Osteocyte (in vitro differentiated cells): Measurements from ENCODE around the gene RAB3C. TPM values are rescaled to one million over a fixed set of nuclear protein-coding genes. Genes with fewer than 3 reads are reported as not detected.

Experiments used
- DNase-seq: peaks from one replicate; pipeline ENCODE4 v3.0.0; 2021; ENCODE audit warnings: mixed read lengths; ENCODE audit not compliant: unreplicated experiment; ENCODE audit errors: extremely low spot score
- H3K27ac Mint-ChIP-seq: one replicate; pipeline ENCODE4 v1.8.0; 2021; ENCODE audit warnings: mild to moderate bottlenecking, mixed read lengths; ENCODE audit not compliant: unreplicated experiment
- H3K27me3 Mint-ChIP-seq: one replicate; pipeline ENCODE4 v1.8.0; 2021; ENCODE audit warnings: mixed read lengths; ENCODE audit not compliant: unreplicated experiment
- H3K36me3 Mint-ChIP-seq: one replicate; pipeline ENCODE4 v1.8.0; 2021; ENCODE audit warnings: mixed read lengths; ENCODE audit not compliant: unreplicated experiment
- H3K4me1 Mint-ChIP-seq: one replicate; pipeline ENCODE4 v1.8.0; 2021; ENCODE audit warnings: mixed read lengths; ENCODE audit not compliant: unreplicated experiment
- H3K4me3 Mint-ChIP-seq: one replicate; pipeline ENCODE4 v1.8.0; 2021; ENCODE audit warnings: mild to moderate bottlenecking, moderate library complexity, mixed read lengths; ENCODE audit not compliant: unreplicated experiment
- H3K9me3 Mint-ChIP-seq: one replicate; pipeline ENCODE4 v1.8.0; 2021; ENCODE audit warnings: mixed read lengths; ENCODE audit not compliant: unreplicated experiment
- total RNA-seq: library from RNA; stranded (reverse); gene quantifications from 2 replicates; pipeline ENCODE4 v1.2.1, GENCODE V29; 2021
- TF ChIP-seq, protein P1 (sequence below): fragments of 200-600 bp; sonication (generic); IDR thresholded peaks from 2 replicates; pipeline ENCODE4 v1.5.0; 2021; ENCODE audit warnings: antibody characterized with exemption, mild to moderate bottlenecking, moderate library complexity

Gene RAB3C
- total RNA-seq, 1 donor from 2014 or later = not detected

DNA sequence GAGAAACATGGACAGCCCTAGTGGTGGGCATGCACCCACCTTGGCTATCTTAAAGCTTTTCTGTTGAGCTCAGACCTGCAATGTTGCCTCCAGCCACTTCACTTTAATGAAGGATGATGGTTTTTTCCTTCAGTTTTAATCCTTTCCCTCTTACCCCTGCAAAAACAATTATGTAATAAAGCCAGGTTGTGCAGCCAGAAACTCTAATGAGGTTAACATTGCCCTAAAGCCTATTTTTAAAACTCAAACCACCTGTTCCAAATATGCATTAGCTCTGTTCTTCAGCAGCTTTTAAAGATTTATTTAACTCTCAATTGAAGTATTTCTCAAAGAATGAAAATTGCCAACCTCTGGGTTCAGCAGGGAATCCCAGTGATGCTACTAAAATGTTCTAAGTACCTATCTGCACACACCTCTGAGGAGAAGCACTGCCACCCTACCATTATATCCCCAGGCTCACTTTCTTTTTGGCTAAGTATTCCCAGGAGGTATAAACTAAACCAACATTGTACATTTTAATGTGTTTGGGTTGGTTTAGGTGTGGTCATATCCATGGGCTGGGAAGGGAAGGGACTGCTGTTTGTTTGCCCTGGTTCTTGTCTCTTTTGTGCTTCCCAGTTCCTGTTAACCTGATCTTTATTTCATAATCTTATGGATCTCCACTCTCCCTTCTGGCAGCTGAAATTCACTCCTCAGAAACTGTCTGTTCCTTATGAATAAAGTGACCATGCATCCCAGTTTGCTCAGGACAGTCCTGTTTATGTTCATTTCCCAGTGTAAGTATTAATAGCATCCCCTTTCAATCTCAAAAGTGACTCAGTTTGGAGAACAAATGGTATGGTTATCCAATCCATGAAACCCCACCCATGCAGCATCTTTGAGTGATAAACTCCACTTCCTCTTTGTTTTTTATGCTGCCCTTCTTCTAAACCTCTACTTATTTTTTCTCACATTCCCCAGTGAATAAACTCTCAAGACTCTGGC, 251.7 kb downstream of the RAB3C start:
- H3K36me3 Mint-ChIP-seq = no peaks in the 10 kb centered on the region
- no peak overlapping the region for H3K27ac Mint-ChIP-seq
- H3K4me3 Mint-ChIP-seq = no peak overlapping the region
- no peaks in the 10 kb centered on the region for H3K9me3 Mint-ChIP-seq
- DNase-seq = no peak
- no peaks in the 10 kb centered on the region for H3K4me1 Mint-ChIP-seq
- TF ChIP-seq, protein P1, sequence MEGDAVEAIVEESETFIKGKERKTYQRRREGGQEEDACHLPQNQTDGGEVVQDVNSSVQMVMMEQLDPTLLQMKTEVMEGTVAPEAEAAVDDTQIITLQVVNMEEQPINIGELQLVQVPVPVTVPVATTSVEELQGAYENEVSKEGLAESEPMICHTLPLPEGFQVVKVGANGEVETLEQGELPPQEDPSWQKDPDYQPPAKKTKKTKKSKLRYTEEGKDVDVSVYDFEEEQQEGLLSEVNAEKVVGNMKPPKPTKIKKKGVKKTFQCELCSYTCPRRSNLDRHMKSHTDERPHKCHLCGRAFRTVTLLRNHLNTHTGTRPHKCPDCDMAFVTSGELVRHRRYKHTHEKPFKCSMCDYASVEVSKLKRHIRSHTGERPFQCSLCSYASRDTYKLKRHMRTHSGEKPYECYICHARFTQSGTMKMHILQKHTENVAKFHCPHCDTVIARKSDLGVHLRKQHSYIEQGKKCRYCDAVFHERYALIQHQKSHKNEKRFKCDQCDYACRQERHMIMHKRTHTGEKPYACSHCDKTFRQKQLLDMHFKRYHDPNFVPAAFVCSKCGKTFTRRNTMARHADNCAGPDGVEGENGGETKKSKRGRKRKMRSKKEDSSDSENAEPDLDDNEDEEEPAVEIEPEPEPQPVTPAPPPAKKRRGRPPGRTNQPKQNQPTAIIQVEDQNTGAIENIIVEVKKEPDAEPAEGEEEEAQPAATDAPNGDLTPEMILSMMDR = no peak
- peaks cover 30% of the 10 kb centered on the region for H3K27me3 Mint-ChIP-seq

DNA sequence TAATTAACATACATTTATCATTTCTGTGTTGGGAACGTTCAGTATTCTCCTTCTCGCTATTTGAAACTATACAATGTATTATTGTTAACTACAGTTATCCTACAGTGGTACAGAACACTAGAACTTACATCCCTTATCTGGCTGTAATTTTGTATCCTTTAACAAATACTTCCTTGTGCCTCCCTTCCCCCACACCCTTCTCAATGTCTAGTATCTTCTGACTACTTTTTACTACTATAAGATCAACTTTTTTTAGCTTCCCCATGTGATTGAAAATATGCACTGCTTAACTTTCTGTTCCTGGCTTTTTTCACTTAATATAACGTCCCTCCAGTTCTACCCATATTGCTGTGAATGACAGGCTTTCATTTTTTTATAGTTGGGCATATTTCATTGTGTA, 253.5 kb downstream of the RAB3C start:
- Mint-ChIP-seq H3K27me3 (peaks cover 19% of the 10 kb centered on the region), H3K9me3 (no peaks in the 10 kb centered on the region), H3K4me1 (no peaks in the 10 kb centered on the region), H3K36me3 (no peaks in the 10 kb centered on the region), H3K27ac (no peak overlapping the region), H3K4me3 (no peak overlapping the region)
- no peak for DNase-seq
- TF ChIP-seq, protein P1 = no peak

DNA sequence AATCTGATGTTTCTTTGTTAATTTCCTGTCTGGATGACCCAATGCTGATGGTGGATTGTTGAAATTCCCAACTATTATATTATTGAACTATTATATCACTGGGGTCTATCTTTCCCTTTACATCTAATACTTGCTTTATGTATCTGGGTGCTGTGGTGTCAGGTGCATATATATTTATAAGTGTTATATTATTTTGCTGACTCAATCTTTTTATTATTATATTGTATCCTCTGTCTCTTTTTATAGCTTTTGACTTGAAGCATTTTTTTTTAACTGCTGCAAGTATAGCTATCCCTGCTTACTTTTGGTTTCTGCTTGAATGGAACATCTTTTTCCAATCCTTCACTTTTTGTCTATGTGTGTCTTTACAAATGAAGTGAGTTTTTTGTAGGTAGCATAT, 255.9 kb downstream of the RAB3C start:
- Mint-ChIP-seq H3K9me3 (no peaks in the 10 kb centered on the region), H3K36me3 (no peaks in the 10 kb centered on the region), H3K27ac (no peak overlapping the region), H3K27me3 (peaks cover 31% of the 10 kb centered on the region), H3K4me3 (no peak overlapping the region), H3K4me1 (no peaks in the 10 kb centered on the region)
- TF ChIP-seq, protein P1 = no peak
- DNase-seq = no peak

DNA sequence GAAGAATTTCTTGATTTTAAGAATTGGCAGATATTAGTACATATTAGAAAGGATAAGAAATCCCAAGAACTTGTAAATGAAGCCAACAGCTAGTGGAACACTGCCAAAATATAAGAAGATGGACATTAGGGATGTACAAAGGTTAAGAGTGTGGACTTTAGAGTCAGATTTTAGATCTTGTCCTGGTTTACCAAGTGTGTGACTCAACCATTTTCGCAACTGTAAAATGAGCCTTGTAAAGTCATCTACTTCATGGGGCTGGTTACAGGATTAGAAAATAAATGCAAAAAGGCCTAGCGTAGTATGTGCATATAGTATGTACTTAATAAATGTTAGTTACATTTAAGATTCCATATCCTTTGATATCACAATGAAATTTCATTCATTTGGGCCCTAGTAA, 260.0 kb downstream of the RAB3C start:
- Mint-ChIP-seq H3K27ac (no peak overlapping the region), H3K4me1 (no peaks in the 10 kb centered on the region), H3K9me3 (no peaks in the 10 kb centered on the region), H3K4me3 (no peak overlapping the region), H3K36me3 (no peaks in the 10 kb centered on the region), H3K27me3 (peaks cover 20% of the 10 kb centered on the region)
- TF ChIP-seq, protein P1 = no peak
- no peak for DNase-seq

DNA sequence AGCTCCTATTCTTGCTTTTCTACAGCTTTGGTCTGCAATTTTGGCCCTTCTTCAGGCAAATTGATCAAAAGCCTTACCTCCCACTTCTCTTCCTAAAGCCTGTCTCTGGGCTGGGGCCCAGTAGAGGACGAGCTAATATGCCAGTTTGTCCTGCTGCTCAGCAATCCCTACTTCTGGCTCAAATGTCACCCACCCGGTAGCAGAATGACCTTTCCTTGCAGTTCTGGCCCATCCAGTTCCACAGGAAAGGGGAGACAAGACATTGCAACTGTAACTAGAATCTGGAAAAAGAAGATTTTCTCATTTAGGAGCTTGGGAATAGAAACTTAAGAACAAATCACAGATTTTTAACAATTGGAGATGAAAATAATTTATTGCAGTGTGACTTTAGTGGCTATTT, 261.5 kb downstream of the RAB3C start:
- no peaks in the 10 kb centered on the region for H3K36me3 Mint-ChIP-seq

More for the DNA sequence above, 261.5 kb downstream of the RAB3C start:
- no peak overlapping the region for H3K27ac Mint-ChIP-seq
- no peak overlapping the region for H3K4me3 Mint-ChIP-seq
- H3K4me1 Mint-ChIP-seq = no peaks in the 10 kb centered on the region
- DNase-seq = no peak
- H3K27me3 Mint-ChIP-seq = peaks cover 30% of the 10 kb centered on the region
- H3K9me3 Mint-ChIP-seq = no peaks in the 10 kb centered on the region
- TF ChIP-seq, protein P1 = no peak
